GM21619 (cell line): ENCODE measurements around the gene TBC1D9B.

Experiments
- ATAC-seq: cut with Tn5 transposase; IDR thresholded peaks from one replicate; pipeline ENCODE4 v1.9.1; 2021; ENCODE audit not compliant: unreplicated experiment

TBC1D9B gene

GRCh38 chr5:179907556-179908324, at the start of gene TBC1D9B:
TSS of gene TBC1D9B (minus strand) at chr5:179907897. CDS start at chr5:179907821, 76 bp downstream.
- ATAC-seq, result peak; percentile 74

GRCh38 chr5:179955630-179956029, 47.9 kb upstream of the TBC1D9B start:
- ATAC-seq, result no peak

GRCh38 chr5:179955062-179955461, 47.4 kb upstream of the TBC1D9B start:
- ATAC-seq, result no peak

- ATAC-seq, result no peak
These were observed 46.7 kb upstream of the TBC1D9B start for GRCh38 chr5:179954434-179954833.

GRCh38 chr5:179953987-179954386, 46.3 kb upstream of the TBC1D9B start:
- no peak for ATAC-seq

- no peak for ATAC-seq
These were observed 29.4 kb upstream of the TBC1D9B start for GRCh38 chr5:179936976-179937681.

GRCh38 chr5:179930788-179931473, 23.2 kb upstream of the TBC1D9B start:
- no peak for ATAC-seq

GRCh38 chr5:179927824-179928223, 20.1 kb upstream of the TBC1D9B start:
- no peak for ATAC-seq

- no peak for ATAC-seq
These were observed 19.0 kb upstream of the TBC1D9B start for GRCh38 chr5:179926657-179927056.

GRCh38 chr5:179923436-179923835, 15.7 kb upstream of the TBC1D9B start:
- ATAC-seq, result no peak

- no peak for ATAC-seq
These were observed 12.5 kb upstream of the TBC1D9B start for GRCh38 chr5:179920175-179920574.

GRCh38 chr5:179919487-179920060, 11.9 kb upstream of the TBC1D9B start:
- ATAC-seq, result no peak

- no peak for ATAC-seq
These were observed 11.2 kb upstream of the TBC1D9B start for GRCh38 chr5:179918742-179919486.

GRCh38 chr5:179916523-179916922, 8.8 kb upstream of the TBC1D9B start:
- no peak for ATAC-seq

GRCh38 chr5:179915406-179915935, 7.8 kb upstream of the TBC1D9B start:
- no peak for ATAC-seq

- no peak for ATAC-seq
These were observed 6.5 kb upstream of the TBC1D9B start for GRCh38 chr5:179914032-179914755.

- ATAC-seq, result no peak
These were observed 5.8 kb upstream of the TBC1D9B start for GRCh38 chr5:179913461-179913860.

- no peak for ATAC-seq
These were observed 5.3 kb upstream of the TBC1D9B start for GRCh38 chr5:179912951-179913350.

GRCh38 chr5:179912386-179912785, 4.7 kb upstream of the TBC1D9B start:
- no peak for ATAC-seq

GRCh38 chr5:179909224-179909623, 1.5 kb upstream of the TBC1D9B start:
- no peak for ATAC-seq
